ENCODE data around the gene TXNRD2. TPM values are rescaled to one million over a fixed set of nuclear protein-coding genes. Genes with fewer than 3 reads are reported as not detected.
"Not testable (repeated sequence)": the region's sequence is repeated elsewhere in the genome, so short reads cannot be mapped to it uniquely, and the experiment has no call there.

Gene TXNRD2
- total RNA-seq, 1 donor from 2014 or later, result 40.4 TPM

DNA sequence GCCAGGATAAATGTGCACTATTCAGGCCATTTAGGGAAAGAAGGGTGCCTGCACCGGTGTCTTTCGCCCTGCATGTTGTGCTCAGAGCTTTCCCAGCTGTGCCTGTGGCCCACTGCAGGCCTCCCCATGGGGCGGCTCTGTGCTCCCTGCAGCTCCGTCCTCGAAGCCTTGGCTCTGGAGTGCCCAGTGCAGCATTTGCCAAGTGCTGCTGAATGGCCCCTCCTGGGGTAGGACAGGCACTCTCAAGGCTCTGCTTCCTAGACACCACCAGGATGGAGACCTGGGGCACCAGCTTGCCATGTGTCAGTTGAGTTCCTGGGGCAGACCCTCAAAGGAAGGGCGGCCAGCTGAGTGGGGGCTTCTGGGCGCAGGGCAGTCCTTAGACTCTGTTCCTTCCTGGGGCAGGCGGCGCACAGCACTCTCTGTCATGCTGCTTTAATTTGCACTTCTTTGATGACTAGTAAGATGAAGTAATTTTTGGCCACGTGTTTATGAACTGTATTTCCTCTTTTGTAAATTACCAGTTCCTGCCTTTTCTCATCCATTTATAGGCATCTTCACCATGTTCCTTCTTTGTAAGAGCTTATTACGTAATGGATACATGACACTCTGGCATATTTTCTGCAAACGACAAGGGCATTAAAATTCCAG is 54.9 kb downstream of the TXNRD2 start:
- DNase-seq, result peak; percentile 65
- ATAC-seq (ENCODE audit: poor library complexity), result peak; percentile 35
- intact Hi-C loops (cut with DNase I), result no loop called here

DNA sequence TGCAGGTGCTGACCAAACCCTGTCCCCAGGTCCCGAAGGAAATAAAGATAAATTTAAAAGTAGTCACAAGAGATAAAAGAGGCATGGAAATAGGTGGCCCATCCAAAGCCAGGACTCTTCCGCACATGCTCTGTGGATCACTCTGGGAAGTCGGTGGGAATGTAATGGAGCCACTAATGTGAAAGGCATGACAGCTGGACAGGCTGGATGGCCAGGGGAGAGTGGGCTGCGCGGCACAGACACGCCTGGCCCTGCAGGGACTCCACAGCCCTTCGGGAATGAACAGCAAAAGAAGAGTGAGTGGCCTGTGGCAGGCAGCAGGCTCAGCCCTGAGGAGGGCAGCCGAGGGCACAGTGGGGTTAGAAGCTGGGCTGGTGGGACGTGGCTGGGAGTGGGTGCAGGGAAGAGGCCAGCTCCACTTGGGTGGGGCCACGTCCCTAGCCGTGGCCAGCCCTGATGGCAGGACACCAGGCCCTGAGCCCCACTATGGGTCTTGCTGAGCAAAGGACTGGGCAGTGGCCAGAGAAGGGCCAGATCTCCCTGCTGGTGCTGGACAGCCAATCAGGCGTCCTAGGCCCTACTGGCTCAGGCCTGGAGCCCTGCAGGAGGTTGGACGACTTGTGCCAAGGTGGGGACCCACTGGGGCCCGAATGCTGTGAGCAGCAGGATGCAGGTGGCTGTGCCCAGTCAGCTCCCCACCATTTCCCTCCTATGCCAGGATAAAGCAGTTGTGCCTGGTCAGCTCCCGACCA is 55.6 kb downstream of the TXNRD2 start:
- DNase-seq (peak; percentile 42), ATAC-seq (ENCODE audit: poor library complexity) (no peak)
- intact Hi-C loops (cut with DNase I), result no loop called here

DNA sequence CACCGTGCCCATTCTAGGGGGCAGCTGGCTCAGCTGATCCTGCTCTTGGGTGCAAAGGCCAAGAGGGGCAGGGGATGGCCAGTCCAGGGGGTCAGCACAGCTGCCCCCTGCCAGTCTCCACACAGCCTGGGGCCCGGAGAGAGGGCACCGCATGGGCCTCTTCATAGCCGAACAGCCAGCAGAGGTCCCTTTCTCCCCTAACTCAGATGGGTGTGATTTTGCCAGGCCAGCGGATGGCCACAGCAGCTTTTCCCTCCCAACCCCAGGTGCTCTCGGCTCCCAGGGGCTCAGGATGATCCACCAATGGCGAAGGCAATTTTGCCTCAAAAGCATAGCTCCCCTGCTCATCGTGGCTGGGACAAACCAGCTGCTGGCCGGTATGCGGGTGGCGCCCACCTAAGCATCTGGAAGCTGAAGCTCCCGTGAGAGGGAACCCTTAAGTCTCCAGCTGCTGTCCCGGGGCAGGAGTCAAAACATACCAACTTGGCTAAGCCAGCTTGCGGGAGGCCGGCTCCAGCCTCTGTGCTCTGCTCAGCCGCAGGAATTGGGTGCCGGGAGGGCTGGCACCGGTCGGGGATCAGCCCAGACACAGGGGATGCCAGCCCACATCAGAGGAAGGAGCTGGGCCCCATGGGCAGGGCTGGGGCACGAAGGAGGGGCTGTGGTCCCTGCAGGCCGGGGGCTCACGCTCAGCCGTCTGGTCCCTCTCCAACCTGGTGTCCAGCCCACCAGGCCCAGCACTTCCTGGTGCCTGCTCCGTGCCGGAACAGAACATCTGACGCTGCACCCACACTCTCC is 56.5 kb downstream of the TXNRD2 start:
- DNase-seq, result peak; percentile 33
- no peak for ATAC-seq (ENCODE audit: poor library complexity)
- intact Hi-C loops (cut with DNase I), result no loop called here

DNA sequence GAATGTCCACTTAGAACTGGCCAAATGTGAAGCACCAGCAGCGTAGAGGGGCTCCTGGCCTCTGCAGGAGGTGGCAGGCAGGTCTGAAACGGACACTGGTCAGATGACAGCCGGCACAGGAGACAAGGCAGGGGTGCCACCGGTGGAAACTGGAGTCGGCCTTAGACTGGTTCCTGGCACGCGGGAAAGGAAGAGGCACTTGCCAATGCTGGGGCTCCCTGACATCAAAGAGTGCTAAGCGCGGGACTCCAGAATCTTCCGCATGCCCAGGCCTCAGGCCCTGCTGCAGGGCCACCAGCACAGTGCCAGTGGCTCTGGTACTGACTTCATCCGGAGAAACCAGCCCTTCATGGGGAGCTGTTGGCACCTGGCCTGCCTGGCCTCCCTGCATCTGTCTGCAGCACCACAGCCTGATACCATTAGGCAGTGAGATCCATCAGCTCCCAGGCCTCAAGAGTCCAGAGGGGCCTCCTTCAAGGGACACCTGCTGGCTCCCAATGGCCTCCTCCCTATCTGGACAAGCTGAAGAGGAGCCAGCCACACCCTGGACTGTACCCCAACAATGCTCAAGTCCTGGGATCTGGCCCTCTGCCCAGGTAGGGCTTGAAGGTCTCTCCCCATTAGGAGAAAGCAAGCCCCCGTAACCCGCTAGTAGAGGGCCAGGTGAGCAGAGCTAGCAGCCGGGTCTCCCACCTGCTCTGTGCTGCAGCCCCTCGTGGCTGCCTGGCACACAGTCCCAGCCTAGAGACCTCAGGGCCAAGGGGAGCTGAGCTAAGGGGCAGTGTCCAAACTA is 57.3 kb downstream of the TXNRD2 start:
- intact Hi-C loops (cut with DNase I), result no loop called here
- DNase-seq (peak; percentile 27), ATAC-seq (ENCODE audit: poor library complexity) (no peak)

DNA sequence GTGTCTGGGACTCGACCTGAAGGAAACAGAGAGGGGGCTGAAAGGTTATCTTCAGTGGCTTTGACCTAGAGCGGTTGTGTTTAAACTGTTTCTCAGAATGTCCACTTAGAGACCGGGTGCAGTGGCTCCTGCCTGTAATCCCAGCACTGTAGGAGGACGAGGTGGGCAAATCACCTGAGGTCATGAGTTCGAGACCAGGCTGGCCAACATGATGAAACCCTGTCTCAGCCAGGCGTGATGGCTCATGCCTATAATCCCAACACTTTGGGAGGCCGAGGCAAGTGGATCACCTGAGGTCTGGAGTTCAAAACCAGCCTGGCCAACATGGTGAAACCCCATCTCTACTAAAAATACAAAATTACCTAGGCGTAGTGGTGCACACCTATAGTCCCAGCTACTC is 58.2 kb downstream of the TXNRD2 start:
- peak; percentile 17 for DNase-seq
- intact Hi-C loops (cut with DNase I), result not testable (repeated sequence)

DNA sequence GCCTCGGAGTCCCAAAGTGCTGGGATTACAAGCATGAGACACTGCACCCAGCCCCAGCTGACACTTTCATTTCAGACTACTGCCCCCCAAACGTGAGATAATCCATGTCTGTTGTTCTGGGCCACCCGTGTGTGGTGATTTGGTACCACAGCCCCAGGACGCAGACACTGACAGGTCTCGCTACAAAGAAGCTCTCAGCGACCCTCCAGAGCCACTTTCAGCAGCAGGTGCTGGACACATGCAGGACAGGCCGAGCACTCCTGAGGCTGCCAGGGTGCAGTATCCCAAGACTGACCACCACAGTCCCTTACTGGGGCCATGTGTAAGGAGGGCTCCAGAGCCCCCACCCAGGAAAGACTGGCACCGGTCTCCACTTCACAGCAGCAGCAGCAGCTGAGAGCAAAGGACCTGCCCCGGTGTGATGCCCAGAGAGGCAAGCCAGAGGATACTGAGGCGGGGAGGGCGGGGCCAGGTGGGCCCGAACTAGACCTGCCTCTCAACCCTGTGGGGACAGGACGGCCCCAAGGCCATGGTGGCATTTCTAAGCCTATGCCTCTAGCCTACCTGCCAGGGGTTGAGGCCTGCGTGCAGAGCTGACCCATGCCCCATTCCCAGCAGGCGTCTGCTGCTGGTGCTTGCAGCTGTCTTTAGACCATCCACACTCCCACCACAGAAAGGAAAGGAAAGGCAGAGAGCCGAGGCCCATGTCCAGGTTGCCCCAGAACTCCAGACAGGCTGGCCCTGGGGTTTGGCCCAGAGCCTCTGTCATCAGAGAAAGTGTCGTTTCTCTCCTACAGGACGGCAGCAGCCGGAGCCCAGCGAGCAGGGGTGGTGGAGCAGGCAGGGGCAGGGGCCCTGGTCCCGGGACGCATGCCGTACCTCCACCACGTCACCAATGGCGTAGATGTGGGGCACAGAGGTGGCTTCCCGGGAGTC is 58.9 kb downstream of the TXNRD2 start:
- DNase-seq (peak; percentile 33), ATAC-seq (ENCODE audit: poor library complexity) (no peak)
- intact Hi-C loops (cut with DNase I), result no loop called here

More for the DNA sequence above, 58.2 kb downstream of the TXNRD2 start:
- ATAC-seq (ENCODE audit: poor library complexity), result not testable (repeated sequence)

DNA sequence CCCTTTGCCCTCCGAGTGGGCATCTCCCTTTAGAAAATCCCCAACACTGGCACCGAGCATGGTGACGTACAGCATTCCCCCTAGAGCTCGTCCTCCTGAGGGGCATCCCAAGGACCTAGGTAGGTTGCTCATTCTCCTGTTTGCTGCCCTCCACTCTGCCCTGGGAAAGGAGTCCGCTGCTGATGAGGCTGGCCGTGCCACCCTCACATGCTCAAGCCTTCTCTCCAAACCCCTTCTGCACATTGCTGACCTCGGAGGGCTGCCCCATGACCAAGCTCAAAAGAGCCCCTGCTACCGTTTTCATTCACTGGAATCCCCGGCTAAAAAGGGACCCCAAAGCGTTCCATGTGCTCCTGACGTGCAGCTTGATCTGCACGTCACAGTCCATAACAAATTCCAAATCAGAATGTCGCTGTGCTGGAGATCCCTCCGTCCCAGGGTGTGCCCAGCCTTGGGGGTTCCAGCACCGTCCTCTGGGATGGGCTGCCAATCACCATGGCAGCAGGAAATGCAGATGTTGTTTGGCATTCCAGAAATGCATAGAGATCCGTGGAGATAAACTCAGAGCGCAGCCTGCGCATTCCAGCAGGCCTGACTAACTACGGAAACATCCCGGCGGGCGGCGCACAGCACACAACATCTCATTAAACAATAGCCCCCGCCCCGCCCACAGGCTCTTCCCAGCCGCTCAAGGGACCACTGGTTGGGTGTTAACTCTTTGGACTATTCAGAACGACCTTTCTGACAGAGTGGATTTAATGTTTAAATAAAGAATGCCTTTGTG is 60.6 kb downstream of the TXNRD2 start:
- ATAC-seq (ENCODE audit: poor library complexity) (peak; percentile 50), DNase-seq (peak; percentile 75)
- intact Hi-C loops (cut with DNase I), result no loop called here

DNA sequence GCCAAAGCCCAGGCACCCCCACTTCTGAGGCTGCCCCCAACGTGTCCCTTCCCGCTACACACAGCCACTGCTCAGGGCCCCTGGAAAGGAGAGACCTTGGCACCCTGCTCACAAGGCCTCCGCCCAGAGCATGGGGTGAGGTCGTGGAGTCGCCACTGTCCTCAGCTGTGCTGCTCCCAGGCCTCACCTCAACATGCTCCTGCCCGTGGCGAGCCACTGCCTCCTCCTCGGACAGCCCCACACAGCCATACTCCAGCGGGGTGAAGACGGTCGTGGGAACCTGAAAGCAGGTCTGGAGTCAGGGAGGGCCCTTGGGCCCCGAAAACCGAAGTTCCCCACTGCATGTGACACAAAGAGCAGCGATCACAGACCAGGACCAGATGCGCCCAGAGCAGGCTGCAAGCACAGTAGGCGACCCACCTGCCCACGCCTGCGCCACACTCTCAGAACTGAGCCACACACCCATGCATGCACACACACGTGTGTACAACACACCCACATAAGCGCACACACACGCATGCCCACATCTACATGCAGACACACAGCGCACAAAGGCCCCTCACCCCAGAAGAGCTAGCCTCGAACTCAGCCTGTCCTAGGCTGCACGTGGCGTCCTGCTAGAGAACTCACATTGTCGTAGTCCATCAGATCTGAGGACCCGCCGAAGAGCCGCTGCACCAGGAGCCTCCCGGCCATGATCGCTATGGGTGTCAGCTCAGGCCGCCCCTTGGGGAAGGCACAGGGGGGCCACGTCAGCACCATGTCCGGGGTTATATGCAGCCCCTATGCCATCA is 61.4 kb downstream of the TXNRD2 start:
- ATAC-seq (ENCODE audit: poor library complexity), result no peak
- DNase-seq, result peak; percentile 34
- intact Hi-C loops (cut with DNase I), result no loop called here

DNA sequence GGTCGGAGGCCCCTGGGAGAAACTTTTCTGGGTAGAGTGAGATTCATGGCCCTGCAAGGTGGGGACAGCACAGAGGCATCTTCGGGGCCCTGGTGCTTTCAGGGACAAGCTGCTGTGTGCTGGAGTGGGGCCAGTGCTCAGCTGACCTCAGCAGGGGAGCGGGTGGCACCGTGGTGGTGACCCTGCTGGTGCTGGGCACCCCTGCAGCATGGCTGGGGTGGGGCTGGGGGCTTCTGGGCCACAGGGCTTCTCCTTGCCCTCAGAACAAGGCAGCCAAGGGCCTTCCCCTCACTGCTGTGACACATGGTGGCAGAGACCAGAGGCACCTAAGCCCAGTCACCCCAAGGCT is 62.0 kb downstream of the TXNRD2 start:
- no peak for DNase-seq
- intact Hi-C loops (cut with DNase I), result no loop called here
- no peak for ATAC-seq (ENCODE audit: poor library complexity)

DNA sequence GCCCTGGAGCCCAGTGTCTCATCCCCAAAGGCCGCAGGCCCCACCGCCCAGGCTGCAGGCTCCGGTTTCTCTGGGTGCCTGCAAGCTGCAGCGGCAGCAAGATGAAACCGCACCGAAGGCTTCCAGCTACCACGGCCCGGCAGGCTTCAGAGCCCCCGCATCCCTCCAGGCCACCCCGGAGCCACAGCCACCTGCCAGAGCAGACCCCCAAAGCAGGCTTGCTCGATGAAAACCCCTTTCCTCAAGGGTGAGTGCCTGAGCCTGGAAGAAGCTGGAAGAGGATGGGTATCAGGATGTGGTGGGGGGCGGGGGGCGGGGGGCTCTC is 62.4 kb downstream of the TXNRD2 start:
- ATAC-seq (ENCODE audit: poor library complexity) (no peak), DNase-seq (no peak)
- intact Hi-C loops (cut with DNase I), result no loop called here

DNA sequence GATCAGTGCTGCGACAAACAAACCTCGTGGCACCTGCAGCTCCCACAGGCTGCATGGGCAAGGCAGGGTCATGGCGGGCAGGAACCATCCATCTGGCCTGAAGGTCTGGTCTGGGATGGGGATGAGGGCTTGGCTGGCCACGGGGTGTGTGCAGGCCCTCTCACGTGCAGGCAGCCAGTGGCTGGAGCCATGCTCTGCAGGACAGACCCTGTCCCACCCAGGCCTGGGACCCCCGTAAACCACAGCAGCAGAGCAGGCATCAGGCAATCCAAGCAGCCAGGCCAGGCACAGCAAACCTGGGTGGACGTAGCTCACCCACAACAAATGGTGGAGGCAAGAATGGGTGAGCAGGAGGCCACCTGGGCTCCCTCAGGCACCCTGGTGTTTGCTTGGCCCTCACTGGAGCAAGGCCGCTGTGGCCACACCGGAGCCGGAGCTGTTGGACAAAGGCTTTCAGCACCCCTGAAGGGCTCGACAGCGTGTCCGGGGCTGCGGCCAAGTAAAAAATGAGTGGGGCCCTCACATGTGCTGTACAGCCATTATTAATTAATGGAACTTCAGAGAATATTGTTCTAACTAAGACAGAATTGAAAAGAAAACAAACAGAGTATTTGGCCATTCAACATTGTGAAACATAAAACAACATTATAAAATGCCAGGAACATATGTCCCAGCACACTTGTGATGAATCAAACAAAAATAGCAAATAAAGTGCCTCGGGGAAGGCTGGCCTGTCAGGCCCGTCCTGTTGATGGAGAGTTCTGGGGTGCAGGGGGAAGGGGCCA is 63.0 kb downstream of the TXNRD2 start:
- no peak for DNase-seq
- intact Hi-C loops (cut with DNase I), result no loop called here

DNA sequence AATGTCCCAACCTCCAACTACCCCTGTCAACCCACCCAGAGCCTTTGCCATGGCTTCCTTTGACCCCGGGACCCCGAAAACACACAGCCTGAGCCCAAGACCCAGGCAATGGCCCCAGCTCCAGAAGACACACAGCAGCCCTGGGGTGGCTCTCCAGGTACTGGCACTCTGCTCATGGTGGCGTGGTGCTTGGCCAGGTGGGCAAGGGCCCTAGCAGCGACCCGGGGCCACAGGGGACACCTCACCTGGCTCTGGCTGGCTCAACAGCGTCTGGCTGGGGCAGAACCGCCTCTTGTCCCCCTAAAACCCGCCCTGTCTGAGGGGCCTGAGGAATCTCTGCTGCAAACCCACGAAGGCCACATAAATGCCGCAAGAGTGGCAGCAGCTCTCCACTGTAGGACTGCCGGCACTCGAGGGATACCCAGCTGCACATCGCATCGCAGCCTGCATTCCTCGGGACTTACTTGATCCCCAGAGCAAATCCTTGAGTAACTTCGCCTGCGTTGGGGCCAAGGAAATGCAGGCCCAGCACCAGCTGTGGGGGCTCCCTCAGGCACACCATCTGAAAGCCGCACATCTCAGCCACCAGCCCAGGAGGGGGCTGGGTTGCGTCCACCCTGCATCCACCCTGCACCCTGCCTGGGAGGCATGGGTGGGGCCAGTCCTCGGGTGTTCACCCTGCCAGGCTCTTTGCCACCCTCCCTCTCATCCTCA is 63.8 kb downstream of the TXNRD2 start:
- intact Hi-C loops (cut with DNase I), result no loop called here
- ATAC-seq (ENCODE audit: poor library complexity) (no peak), DNase-seq (peak; percentile 26)

More for the DNA sequence above, 63.0 kb downstream of the TXNRD2 start:
- no peak for ATAC-seq (ENCODE audit: poor library complexity)

DNA sequence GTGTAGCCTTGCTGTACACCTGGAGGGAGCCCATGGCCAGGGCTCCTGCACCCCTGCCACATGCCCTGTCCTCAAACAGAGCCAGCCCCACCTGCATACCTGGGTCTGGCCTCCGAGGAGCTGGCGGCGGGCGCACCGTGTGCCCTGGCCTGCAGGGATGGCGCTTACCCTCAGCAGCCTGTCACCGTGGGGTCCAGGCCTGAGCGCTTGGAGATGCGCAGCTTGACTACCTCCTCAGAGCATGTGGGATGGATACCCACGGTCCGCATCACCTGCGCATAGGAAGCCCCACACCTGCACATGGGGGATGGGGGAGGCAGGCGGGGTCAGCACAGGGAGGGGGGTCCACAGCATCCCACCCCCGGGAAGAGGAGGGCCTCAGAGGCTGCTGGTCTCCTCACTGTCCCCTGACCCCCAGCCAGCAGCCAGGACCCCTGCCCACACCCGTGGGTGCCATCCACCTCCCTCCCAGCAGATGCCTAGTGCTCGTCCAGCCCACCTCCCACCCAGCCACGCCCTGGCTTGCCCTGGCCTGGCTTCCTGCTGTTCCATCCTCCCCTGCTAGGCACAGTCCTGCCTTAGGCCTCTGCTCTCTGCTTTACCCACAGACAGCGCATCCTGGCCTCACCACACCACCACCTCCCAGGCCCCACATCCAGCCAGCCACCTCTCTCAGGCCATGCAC is 64.5 kb downstream of the TXNRD2 start:
- intact Hi-C loops (cut with DNase I), result no loop called here
- ATAC-seq (ENCODE audit: poor library complexity) (no peak), DNase-seq (peak; percentile 31)

DNA sequence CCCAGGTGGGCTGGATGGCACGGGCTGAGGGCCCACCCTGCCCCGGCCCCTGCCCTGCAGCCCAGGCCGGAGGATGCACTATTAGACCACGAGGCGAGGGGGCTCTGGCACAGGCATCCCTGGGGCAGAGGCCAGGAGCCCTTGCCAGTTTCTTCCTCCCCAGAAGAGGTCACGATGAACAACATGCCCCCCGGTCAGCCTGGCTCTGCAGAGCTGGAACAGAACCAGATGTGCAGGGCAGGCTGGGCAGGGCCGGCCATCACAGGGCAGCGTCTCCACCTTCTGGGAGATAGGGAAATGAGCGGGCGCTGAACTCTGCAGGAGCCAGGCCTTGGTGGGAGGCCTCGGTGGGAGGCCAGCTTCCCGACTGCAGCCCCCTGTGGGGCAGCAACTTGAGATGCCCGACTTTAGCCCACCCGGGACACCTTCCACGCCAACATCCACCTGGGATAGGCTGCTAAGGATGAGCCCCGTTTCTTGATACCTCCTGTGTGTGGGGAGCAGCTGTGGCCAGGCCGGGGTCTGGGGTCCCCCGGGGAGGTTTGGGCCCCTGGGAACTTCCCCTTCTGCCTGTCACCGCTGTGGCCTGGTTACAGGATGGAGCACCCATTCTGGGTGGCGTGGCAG is 65.2 kb downstream of the TXNRD2 start:
- intact Hi-C loops (cut with DNase I), result no loop called here
- ATAC-seq (ENCODE audit: poor library complexity), result no peak
- DNase-seq, result no peak
